ENCODE data around the gene PIGP.

The PIGP gene

GRCh38 chr21:37026499-37026898, 46.4 kb downstream of the PIGP start:
- no peak for TF ChIP-seq TAF1 (IDR thresholded peaks at IDR 0.05; ENCODE audit: borderline replicate concordance, insufficient read depth, low read length)
- no peak for TF ChIP-seq SIN3A (IDR thresholded peaks at IDR 0.05; ENCODE audit: borderline replicate concordance, insufficient read depth, low read length)
- TF ChIP-seq FOXP2 (optimal IDR thresholded peaks at IDR 0.05; ENCODE audit: borderline replicate concordance, extremely low read depth, extremely low read length, insufficient read depth): no peak
- no peak for TF ChIP-seq POLR2AphosphoS5 (IDR thresholded peaks at IDR 0.05; ENCODE audit: low read depth, low read length)
- no peak for TF ChIP-seq REST (IDR thresholded peaks at IDR 0.05; ENCODE audit: insufficient read depth in 1 of 2, low read depth in 2 of 2, low read length in 2 of 2)

GRCh38 chr21:37017951-37018679, 54.8 kb downstream of the PIGP start:
- TF ChIP-seq TAF1 (IDR thresholded peaks at IDR 0.05; ENCODE audit: borderline replicate concordance, insufficient read depth, low read length) (no peak), FOXP2 (optimal IDR thresholded peaks at IDR 0.05; ENCODE audit: borderline replicate concordance, extremely low read depth, extremely low read length, insufficient read depth) (no peak), SIN3A (IDR thresholded peaks at IDR 0.05; ENCODE audit: borderline replicate concordance, insufficient read depth, low read length) (no peak), REST (IDR thresholded peaks at IDR 0.05; ENCODE audit: insufficient read depth in 1 of 2, low read depth in 2 of 2, low read length in 2 of 2) (no peak), POLR2AphosphoS5 (IDR thresholded peaks at IDR 0.05; ENCODE audit: low read depth, low read length) (no peak)

Measured in PFSK-1 (cell line).